NCI-H1105 treated with DMSO at 0.1 percent for 48 hours (cell line): ENCODE measurements around the gene CGB8.
"Not testable (repeated sequence)": the region's sequence is repeated elsewhere in the genome, so short reads cannot be mapped to it uniquely, and the experiment has no call there.

Source experiments
- DNase-seq: peaks from one replicate; lab custom pipeline; 2025; lab: John Stamatoyannopoulos, UW

Gene CGB8

DNA sequence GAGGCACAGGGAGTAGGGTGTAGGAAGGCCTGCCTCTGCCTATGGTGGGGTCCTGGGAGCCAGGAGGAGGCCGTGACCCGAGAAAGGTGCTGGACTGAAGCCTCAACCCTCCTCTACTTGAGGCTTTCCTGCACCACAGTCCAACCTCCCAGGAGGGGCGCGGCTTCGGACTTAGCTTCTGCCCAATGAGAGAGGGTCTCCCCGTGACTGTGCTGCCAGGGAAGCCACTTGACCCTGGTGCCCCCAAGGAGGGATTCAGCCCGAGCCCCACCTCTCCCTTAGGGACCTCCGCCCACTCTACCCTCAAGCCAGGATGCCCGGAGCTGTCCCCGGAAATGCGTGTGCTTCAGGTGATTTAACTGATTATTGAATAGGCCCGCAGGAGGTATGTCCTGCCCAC lies at the start of gene CGB8:
TSS of gene CGB8 (minus strand) at position 101 of the 400 bp plus-strand sequence. CDS start 372 bp downstream, outside the sequence.
- not testable (repeated sequence) for DNase-seq

DNA sequence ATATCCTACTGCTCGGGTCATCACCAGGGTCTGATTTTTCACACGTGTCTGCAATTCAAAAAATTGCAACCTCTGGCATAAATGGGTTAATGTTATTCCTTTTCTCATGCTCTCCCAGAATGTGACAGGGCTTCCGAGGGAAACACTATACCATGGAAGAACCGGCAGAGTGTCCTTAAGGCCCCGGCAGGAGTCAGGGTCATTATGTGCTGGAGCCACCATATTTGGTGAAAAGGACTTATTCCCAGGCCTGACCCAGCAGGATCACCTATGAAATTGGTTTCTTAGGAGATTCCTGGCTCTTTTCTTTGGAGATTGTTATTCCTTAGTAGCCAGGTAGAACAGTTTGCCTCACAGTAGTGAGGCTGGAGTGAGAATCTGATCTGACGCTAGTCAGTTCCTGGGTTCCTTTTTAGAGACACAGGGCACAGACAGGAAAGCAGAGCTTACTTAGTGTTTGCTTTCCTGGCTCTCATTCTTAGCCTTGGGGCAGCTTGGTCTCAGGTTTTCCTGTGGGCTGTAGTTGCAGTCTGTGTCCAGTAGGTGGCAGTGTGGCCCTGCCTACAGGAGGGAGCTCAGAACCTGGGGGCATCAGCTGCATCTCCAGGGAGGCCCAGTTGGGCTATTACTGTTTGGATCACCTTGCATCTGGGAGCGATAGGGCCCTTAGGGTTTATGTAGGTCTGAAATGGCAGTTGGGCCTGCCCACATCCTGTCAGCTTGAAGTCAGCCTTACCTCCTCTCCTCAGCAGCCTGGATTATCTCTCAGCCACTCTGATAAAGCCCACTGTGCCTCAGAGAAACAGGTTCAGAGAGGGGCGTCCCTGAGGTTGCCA lies 48.8 kb upstream of the CGB8 start:
- peak; percentile 63 for DNase-seq

DNA sequence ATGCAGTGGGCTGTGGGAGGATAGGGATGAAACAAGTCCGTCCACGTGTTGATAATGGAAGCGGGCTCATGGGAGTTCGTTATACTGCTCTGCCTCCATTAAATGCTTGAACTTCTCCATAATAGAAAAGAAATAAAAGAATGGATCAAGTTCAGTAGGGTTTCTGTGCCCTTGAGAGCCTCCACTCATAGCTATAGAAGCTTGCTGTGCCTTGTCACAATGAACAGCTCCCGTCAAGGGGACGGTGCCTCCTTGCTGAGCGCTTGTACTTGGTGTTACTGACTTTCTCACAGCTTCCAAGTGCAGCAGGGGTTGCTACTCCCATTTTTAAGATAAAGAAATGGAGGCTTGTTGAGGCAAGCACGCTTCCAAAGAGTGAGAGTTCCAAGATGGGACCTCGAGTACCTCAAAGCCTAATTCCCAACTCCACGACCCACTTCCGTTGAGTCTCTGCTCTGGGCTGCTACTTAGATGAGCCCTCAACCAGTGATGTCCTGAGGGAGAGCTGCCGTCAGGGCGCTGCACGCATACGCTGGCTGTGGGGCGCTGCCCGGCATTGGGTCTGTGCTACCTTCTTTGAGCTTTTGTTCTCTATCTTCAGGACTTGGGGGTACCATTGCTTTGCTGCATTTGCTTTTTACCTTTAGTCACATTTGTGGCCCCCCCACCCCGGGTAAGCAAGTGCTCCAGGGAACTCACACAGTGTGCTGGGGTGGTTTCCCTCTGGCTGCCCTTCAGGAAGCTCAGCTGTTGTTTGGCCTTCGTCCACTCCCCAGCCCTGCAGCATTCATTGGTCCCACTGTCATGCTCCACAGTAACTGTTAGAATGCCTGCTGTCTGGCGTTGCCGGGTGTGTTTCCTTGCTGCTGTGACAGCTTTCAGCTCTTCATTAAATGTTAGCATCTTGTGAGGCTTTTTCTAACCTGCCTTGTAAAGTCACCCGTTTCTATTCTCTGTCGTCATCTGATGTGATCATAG lies 45.9 kb upstream of the CGB8 start:
- no peak for DNase-seq

DNA sequence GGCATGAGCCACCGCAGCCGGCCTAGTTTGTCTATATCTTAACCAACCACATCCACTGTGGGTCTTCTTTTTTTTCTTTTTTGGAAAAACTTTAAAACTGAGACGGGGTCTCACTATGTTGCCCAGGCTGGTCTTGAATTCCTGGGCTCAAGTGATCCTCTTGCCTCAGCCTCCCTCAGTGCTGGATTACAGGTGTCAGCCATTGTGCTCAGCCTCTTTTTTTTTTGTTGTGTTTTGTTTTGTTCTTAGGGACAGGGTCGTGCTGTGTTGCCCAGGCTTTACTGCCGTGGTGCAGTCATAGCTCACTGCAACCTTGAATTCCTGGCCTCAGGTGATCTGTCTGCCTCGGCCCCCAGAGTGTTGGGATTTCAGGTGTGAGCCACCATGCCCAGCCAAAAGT lies 43.8 kb upstream of the CGB8 start:
- no peak for DNase-seq

DNA sequence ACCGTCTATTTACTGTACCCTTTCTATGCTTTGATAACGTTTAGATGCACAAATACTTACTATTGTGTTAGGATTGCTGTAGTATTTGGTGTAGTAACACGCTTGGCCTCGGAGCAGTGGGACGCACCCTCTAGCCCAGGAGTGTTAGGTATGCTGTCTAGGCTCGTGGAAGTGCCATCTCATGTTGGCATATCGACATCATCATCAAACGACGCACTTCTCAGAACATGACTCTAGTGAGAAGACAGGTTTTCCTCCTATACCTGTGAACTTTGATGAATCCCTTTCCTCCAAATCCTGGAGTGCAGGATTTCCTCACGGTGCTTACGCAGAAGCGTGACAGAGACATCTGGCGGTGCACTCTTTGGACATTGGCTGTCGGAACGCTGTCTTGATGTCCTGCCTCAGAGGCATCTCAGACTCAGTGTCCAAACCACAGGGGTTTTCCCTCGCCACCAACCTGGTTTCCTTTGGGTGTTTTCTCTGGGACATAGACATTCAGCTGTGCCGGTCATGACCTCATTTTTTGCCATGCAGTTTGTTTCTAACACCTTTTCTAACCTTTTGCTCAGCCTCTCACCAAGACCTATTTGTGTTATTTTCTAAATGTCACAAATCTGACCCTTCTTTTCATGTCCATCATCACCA lies 42.6 kb upstream of the CGB8 start:
- no peak for DNase-seq

DNA sequence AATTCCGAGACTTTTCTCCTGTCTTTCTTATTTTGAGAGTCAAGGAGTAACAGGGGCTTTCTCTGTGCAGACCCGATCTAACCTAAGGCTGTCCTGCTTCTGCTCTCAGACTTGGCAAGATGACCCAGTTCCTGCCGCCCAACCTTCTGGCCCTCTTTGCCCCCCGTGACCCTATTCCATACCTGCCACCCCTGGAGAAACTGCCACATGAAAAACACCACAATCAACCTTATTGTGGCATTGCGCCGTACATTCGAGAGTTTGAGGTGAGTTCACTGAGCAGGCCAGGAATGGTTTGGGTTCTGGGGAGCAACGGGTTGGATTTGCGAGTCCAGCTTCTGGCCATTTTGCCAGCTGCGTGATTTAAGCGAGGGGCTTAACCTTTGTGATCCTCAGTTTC lies 37.4 kb upstream of the CGB8 start:
- DNase-seq = no peak

DNA sequence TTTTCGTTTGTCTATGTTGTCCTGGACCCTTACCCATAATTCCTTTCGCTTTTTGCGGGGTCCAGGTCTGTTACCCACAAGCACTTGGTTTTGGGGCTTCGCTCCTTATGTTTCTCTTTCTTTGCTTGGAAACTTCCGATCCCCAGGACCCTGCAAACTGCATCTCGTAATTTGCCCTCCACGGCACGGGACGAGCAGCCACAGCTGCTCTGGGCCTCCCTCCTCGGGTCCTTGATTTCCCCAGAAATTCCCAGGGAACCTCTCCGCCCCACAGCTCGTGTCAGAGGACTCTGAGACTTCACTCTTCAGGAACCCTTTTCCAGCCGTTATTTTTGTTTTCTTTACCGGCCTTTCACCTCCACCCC lies 36.9 kb upstream of the CGB8 start:
- no peak for DNase-seq

DNA sequence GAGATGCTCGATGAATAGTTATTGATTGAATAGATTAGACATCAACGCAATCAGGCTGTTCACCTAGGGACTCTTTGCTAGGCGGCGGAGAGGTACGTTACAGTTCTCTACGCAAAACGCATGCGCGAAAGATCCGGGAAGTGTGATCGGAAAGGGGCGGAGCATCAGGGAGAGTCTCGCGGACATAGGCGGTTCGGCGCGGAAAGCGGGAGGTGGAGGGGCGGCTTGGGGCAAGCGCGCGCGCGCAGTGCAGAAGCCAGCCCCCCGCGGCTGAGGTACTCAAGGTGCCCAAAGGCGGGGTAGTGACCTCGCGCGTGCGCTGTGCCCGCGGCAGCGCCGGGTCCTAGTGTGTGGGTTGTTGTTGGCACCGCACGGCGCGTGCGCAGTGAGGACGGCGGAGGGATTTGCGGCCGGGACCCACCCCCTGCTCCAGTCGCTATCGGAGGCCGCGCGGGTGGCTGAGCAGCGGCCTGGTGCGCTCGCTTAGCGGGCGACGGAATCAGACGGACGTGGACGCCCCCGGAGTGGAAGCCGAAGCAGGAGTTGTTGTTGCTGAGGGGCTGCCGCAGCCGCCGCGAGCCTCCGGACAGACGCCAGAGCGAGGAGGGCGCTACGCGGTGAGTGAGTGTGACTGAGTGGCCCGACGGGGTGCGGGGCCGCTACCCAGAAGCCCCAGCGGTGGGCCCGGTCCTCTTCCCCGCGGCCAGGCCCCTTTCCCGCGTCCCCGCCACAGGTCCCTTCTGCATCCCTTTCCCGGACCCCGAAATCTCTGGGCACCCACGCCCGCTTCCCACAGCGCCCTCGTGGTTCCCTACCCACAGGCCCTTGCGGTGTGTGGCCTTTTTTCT lies 36.3 kb upstream of the CGB8 start, which contains the start of gene SNRNP70:
TSS of gene SNRNP70 (plus strand) at position 432 of the 848 bp plus-strand sequence. CDS start 964 bp downstream, outside the sequence.
- DNase-seq = peak; percentile 99

DNA sequence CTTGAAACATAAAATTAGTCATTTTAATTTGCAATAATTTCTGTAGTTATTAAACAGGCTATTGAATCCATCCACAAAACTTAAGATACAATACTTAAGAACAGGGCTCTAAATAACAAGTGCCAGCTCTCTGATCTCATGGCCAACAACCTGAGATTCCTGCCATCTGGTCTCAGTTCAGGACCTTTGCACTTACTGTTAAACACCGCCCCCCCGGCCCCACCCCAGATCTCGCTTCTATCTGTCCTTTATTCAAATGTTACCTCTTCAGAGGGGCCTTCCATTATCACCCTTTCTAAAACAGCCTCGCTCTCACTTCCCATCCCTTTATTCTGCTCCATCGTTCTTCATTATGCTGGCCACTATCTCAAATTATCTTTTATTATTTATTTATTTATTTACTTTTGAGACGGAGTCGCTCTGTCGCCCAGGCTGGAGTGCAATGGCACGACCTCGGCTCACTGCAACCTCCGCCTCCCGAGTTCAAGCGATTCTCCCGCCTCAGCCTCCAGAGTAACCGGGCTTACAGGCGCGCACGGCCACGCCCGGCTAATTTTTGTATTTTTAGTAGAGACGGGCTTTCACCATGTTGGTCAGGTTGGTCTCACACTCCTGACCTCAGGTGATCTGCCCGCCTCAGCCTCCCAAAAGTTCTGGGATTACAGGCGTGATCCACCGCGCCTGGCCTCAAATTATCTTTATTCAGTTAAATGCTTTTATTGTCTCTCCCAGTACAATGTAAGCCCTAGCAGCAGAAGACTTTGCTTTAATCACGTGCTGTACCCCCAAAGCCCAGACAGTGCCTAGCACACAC lies 35.5 kb upstream of the CGB8 start:
- DNase-seq = no peak

DNA sequence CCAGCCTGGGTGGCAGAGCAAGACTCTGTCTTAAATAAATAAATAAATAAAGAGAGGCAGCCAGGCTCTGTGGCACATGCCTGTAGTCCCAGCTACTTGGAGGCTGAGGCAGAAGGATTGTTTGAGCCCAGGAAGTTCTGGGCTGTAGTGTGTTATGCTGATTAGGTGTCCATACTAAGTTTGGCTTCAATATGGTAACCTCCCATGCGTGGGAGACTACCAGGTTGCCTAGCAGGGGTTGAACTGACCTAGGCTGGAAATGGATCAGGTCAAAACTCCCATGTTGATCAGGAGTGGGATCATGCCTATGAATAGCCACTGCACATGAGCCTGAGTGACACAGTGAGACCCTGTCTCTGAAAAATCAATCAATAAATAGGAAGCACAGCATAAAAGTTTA lies 32.4 kb upstream of the CGB8 start:
- no peak for DNase-seq

DNA sequence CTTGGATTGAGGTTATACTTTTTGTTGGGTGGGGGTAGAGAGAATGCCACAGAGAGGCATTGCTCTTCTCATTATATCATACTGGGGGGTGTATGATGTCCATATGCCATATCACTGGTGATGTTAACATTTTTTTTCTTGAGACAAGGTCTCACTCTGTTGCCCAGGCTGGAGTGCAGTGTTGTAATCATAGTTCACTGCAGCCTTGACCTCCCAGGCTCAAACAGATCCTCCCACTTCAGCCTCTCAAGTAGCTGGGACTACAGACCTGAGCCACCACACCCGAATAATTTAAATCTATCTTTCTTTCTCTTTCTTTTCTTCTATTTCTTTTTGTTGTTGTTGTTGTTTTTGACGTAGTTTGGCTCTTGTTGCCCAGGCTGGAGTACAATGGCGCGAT lies 31.5 kb upstream of the CGB8 start:
- no peak for DNase-seq

DNA sequence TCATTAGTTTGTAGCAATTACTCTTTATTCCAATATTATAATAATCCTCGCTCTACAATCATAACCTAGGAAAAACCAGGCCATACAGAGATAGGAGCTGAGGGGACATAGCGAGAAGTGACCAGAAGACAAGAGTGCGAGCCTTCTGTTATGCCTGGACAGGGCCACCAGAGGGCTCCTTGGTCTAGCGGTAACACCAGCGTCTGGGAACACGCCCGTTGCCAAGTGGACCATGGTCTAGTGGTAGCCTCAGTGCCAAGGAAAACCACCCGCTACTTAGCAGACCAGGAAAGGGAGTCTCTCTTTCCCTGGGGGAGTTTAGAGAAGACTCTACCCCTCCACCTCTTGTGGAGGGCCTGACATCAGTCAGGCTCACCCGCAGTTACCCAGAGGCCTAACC lies 26.0 kb upstream of the CGB8 start:
- peak; percentile 51 for DNase-seq

DNA sequence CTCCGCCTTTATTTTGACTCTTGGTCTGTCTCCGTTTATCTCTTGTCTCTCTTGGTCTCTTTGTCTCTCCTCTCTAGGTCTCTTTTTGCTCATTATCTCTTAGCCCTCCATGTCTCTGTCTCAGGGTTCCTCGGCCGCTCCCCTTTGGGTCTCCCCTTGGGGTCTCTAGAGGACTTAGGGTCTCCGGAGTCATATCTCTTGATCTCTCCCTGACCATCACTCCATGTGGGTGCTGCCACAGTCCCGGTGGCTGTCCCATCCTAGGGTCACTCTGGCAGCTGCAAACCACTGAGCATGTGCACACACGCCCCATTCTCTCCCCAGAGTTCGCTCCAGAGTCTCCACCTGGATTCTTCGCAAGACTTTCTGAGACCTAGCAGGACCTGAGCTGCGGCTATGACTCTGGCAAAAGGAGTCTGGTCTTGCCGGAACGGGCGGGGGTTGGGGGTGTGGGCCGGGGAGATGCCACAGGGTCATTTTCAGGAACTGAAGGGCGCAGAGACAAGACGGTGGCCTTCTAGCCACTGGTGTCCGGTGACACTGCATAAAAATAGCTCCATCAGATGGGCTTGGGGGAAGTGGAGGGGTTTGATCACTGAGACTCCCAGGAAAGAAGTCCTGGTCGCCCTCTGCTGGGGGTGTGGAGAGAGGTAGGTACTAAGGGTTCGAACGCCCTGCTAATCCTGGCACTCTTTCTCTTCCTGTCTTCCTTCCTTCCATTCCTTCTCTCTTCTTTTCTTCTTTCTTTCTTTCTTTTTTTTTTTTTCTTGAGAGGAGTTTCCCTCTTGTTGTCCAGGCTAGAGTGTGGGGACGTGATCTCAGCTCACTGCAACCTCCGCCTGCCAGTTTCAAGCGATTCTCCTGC lies 24.8 kb upstream of the CGB8 start:
- DNase-seq = peak; percentile 29

DNA sequence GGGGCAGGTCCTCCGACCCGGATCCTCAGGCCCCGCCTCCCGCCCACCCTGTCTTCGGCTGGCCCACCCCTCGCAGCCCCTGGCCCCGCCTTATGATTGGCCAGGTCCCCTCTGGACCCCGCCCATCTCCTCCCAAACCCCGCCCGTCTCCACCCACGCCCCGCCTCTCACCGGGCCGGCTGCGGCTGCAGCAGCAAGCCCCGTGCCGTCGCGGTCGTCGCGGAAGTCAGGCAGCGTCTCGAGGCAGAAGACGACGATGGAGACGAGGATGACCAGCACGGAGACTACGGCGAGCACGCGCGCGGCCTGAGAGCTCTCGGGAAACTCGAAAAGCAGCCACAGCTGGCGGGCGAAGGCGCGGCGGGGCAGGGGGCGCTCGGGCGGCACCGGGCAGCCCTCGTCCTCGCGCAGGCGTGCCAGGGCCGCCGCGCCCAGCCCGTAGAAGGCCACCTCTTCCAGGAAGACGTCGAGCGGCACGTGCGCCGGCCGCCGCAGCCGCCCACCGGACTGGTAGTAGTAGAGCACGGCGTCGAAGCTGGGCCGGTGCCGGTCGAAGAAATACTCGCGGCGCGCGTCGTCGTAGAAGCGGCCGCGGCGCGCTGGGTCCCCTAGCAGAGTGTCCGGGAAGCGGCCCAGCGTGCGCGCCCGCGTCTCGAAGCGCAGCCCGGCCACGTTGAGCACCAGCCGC lies 23.1 kb upstream of the CGB8 start:
- no peak for DNase-seq

DNA sequence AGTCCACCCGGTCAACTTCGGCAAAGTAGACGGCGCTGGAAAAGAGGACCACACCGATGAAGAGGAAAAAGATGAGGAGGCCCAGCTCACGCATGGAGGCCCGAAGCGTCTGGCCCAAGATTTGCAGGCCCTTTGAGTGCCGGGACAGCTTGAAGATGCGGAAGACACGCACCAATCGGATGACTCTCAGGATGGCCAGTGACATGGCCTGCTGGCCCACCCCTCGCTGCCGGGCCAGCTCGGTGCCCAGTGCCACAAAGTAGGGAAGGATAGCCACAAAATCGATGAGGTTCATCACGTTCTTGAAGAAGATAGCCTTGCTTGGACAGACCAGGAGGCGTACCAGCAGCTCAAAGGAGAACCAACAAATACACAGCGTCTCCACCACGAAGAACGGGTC lies 21.5 kb upstream of the CGB8 start:
- DNase-seq = no peak

DNA sequence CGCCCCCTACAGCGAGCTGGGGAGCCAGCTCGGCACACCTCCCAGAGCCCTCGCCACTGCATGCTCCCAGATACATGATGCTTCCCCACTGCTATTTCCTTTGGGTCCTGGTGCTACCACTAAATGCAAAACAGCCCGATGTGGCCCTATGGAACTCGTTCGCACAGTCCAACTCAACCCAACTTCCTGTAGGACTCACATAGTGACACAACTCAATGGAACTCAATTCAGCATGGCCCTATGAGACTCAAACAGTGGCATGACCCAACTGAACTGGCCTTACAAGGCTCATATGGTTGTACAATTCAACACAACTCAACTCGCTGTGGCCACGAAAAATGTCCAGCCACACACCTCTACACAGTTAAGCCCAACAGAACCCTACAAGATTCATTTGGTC lies 20.1 kb upstream of the CGB8 start:
- no peak for DNase-seq

DNA sequence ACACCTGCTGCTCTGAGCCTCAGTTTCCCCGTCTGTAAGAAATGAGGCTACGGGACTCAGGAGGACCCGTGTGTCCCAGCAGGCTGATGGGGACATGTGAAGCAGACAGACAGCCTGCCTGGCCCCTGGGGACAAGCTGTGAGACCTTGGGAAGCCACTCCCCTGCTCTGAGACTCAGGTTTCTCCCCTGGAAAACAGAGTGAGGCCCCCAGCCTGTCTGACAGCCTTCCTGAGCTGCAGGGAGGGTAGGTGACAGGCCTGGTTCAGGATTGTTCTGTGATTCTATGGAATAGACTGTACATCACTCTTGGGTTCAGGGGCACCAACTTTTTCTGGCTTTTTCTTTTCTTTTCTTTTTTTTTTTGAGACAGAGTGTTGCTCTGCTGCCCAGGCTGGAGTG lies 18.6 kb upstream of the CGB8 start:
- no peak for DNase-seq

DNA sequence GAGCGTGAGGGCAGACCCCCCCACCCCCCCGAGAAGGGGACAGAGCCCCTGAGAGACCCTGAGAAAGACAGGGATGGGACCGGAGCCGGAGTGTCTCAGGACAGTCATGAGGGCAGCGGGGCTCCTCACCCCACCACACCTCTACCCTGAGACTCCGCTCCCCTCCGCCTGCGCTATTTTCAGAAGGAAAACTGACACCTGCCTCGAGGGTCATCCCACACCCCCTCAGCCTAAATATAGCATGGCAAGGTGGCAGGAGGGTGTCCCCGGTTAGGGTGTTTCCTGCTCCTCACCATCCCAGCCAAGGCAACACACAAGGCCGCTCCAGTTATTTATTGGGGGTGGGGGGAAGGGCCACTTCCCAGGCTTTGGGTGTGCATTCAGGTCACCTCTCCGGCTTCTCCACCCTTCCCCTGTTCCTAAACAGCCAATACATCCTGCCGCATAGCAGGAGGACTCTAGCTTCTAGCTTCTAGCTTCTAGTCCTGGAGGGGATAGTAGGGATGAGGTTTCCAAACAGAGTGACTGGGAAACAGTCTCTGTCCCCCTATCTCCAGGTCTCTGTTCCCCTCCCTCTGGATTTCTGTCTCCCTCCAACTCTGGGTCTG lies 17.1 kb upstream of the CGB8 start:
- no peak for DNase-seq
